ENCODE results near the gene MAPK8IP1.
A peak's percentile ranks its signal among the peaks of the same experiment; 100 is the strongest.

The MAPK8IP1 gene

GRCh38 chr11:45925550-45925949 is 40.1 kb downstream of the MAPK8IP1 start:
- TF ChIP-seq, protein P1, sequence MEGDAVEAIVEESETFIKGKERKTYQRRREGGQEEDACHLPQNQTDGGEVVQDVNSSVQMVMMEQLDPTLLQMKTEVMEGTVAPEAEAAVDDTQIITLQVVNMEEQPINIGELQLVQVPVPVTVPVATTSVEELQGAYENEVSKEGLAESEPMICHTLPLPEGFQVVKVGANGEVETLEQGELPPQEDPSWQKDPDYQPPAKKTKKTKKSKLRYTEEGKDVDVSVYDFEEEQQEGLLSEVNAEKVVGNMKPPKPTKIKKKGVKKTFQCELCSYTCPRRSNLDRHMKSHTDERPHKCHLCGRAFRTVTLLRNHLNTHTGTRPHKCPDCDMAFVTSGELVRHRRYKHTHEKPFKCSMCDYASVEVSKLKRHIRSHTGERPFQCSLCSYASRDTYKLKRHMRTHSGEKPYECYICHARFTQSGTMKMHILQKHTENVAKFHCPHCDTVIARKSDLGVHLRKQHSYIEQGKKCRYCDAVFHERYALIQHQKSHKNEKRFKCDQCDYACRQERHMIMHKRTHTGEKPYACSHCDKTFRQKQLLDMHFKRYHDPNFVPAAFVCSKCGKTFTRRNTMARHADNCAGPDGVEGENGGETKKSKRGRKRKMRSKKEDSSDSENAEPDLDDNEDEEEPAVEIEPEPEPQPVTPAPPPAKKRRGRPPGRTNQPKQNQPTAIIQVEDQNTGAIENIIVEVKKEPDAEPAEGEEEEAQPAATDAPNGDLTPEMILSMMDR (IDR thresholded peaks at IDR 0.05; ENCODE audit: poor library complexity, severe bottlenecking), result no peak

DNA sequence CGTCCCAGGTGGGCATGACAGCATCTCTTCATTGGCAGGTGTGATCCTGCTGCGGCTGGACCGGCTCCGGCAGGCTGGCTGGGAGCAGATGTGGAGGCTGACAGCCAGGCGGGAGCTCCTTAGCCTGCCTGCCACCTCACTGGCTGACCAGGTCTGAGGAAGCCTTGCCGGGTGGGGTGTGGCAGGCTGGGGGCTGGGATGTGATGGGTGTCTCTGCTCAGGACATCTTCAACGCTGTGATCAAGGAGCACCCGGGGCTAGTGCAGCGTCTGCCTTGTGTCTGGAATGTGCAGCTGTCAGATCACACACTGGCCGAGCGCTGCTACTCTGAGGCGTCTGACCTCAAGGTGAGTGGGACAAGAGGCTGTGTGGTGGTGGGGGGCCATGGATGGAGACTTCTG is 40.5 kb downstream of the MAPK8IP1 start:
- Histone ChIP-seq H3K9me3 (ENCODE audit: severe bottlenecking) (no peaks in the 10 kb centered on the region), H3K27ac (ENCODE audit: poor library complexity, severe bottlenecking) (peak overlapping the region; percentile 95), H3K4me1 (ENCODE audit: insufficient read depth, poor library complexity, severe bottlenecking) (peaks cover 31% of the 10 kb centered on the region), H3K36me3 (ENCODE audit: low read depth) (peaks cover 33% of the 10 kb centered on the region), H3K27me3 (ENCODE audit: insufficient read depth, poor library complexity, severe bottlenecking) (no peaks in the 10 kb centered on the region), H3K4me3 (ENCODE audit: severe bottlenecking) (no peak overlapping the region)
- ATAC-seq (ENCODE audit: low read depth) (no peak), DNase-seq (ENCODE audit: low spot score) (peak; percentile 51)
- TF ChIP-seq, protein P1 (IDR thresholded peaks at IDR 0.05; ENCODE audit: poor library complexity, severe bottlenecking), result no peak

More at GRCh38 chr11:45925550-45925949, 40.1 kb downstream of the MAPK8IP1 start:
- Histone ChIP-seq H3K4me3 (ENCODE audit: severe bottlenecking) (no peak overlapping the region), H3K36me3 (ENCODE audit: low read depth) (peaks cover 33% of the 10 kb centered on the region), H3K4me1 (ENCODE audit: insufficient read depth, poor library complexity, severe bottlenecking) (peaks cover 26% of the 10 kb centered on the region), H3K9me3 (ENCODE audit: severe bottlenecking) (no peaks in the 10 kb centered on the region), H3K27ac (ENCODE audit: poor library complexity, severe bottlenecking) (no peak overlapping the region), H3K27me3 (ENCODE audit: insufficient read depth, poor library complexity, severe bottlenecking) (no peaks in the 10 kb centered on the region)
- no peak for ATAC-seq (ENCODE audit: low read depth)
- DNase-seq (ENCODE audit: low spot score), result no peak

GRCh38 chr11:45926536-45927331 is 41.3 kb downstream of the MAPK8IP1 start:
- DNase-seq (ENCODE audit: low spot score) (peak; percentile 46), ATAC-seq (ENCODE audit: low read depth) (no peak)
- no peaks in the 10 kb centered on the region for H3K9me3 ChIP-seq (ENCODE audit: severe bottlenecking)
- TF ChIP-seq, protein P1 (IDR thresholded peaks at IDR 0.05; ENCODE audit: poor library complexity, severe bottlenecking), result no peak
- H3K36me3 ChIP-seq (ENCODE audit: low read depth), result peaks cover 33% of the 10 kb centered on the region
- H3K27ac ChIP-seq (ENCODE audit: poor library complexity, severe bottlenecking), result peak overlapping the region; percentile 95
- peaks cover 38% of the 10 kb centered on the region for H3K4me1 ChIP-seq (ENCODE audit: insufficient read depth, poor library complexity, severe bottlenecking)
- H3K4me3 ChIP-seq (ENCODE audit: severe bottlenecking), result no peak overlapping the region
- no peaks in the 10 kb centered on the region for H3K27me3 ChIP-seq (ENCODE audit: insufficient read depth, poor library complexity, severe bottlenecking)

DNA sequence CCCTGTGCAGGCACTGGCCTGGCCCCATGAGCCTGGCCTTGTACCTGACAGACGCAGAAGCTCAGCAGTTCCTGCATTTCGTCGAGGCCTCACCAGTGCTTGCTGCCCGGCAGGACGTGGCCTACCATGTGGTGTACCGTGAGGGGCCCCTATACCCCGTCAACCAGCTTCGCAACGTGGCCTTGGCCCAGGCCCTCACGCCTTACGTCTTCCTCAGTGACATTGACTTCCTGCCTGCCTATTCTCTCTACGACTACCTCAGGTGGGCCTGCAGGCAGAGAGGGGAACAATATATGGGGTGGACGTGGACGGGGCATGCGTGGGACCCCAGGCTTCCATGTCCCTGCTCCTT is 41.9 kb downstream of the MAPK8IP1 start:
- peaks cover 44% of the 10 kb centered on the region for H3K4me1 ChIP-seq (ENCODE audit: insufficient read depth, poor library complexity, severe bottlenecking)
- TF ChIP-seq, protein P1 (IDR thresholded peaks at IDR 0.05; ENCODE audit: poor library complexity, severe bottlenecking), result no peak
- H3K27ac ChIP-seq (ENCODE audit: poor library complexity, severe bottlenecking), result peak overlapping the region; percentile 95
- no peaks in the 10 kb centered on the region for H3K27me3 ChIP-seq (ENCODE audit: insufficient read depth, poor library complexity, severe bottlenecking)
- H3K9me3 ChIP-seq (ENCODE audit: severe bottlenecking), result no peaks in the 10 kb centered on the region
- no peak overlapping the region for H3K4me3 ChIP-seq (ENCODE audit: severe bottlenecking)
- DNase-seq (ENCODE audit: low spot score) (peak; percentile 48), ATAC-seq (ENCODE audit: low read depth) (no peak)
- H3K36me3 ChIP-seq (ENCODE audit: low read depth), result peaks cover 33% of the 10 kb centered on the region
